Measurements from ENCODE around the gene AMACR.

GRCh38 chr5:33978306-33978705 is 29.5 kb downstream of the AMACR start:
- TF ChIP-seq, protein P1, sequence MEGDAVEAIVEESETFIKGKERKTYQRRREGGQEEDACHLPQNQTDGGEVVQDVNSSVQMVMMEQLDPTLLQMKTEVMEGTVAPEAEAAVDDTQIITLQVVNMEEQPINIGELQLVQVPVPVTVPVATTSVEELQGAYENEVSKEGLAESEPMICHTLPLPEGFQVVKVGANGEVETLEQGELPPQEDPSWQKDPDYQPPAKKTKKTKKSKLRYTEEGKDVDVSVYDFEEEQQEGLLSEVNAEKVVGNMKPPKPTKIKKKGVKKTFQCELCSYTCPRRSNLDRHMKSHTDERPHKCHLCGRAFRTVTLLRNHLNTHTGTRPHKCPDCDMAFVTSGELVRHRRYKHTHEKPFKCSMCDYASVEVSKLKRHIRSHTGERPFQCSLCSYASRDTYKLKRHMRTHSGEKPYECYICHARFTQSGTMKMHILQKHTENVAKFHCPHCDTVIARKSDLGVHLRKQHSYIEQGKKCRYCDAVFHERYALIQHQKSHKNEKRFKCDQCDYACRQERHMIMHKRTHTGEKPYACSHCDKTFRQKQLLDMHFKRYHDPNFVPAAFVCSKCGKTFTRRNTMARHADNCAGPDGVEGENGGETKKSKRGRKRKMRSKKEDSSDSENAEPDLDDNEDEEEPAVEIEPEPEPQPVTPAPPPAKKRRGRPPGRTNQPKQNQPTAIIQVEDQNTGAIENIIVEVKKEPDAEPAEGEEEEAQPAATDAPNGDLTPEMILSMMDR (conservative IDR thresholded peaks at IDR 0.05; ENCODE audit: low read length), result no peak
- no peak for TF ChIP-seq EZH2phosphoT487 (IDR thresholded peaks at IDR 0.05; ENCODE audit: borderline replicate concordance, low read depth, low read length)

All from OCI-LY7 (cell line).